Measurements from ENCODE around the gene HSD17B1. TPM values are rescaled to one million over a fixed set of nuclear protein-coding genes. Genes with fewer than 3 reads are reported as not detected.

The HSD17B1 gene
- total and polyA plus RNA-seq, 2 donors (not counting 3 experiments of a cell fraction or from before 2014, with no cell fraction given): 0.22 to 1.0 TPM

- H3K4me1 ChIP-seq (ENCODE audit: control insufficient read depth, extremely low read depth, insufficient read depth, low read length): peaks cover 16% of the 10 kb centered on the region
- BruUV-seq (replicated peaks): TSS peak; percentile 3
- no peaks in the 10 kb centered on the region for H3K27me3 ChIP-seq (ENCODE audit: control insufficient read depth in 2 of 2, insufficient read depth in 2 of 2, low read length in 2 of 2)
- no peaks in the 10 kb centered on the region for H4K20me1 ChIP-seq (replicated peaks; ENCODE audit: control insufficient read depth, extremely low read depth, insufficient read depth, low read length)
- no peak for TF ChIP-seq MAX (IDR thresholded peaks at IDR 0.05; ENCODE audit: insufficient read depth, insufficient read length)
- no peak for TF ChIP-seq POLR2A (IDR thresholded peaks at IDR 0.05; ENCODE audit: low read depth, low read length)
- TF ChIP-seq MYC (IDR thresholded peaks at IDR 0.05; ENCODE audit: low read depth, low read length): no peak
- no peak for TF ChIP-seq FOS (IDR thresholded peaks at IDR 0.05; ENCODE audit: borderline replicate concordance, insufficient read depth, low read length)
- no peak overlapping the region for H2AFZ ChIP-seq (ENCODE audit: low read depth, low read length)
- H3K9me3 ChIP-seq (replicated peaks; ENCODE audit: control insufficient read depth, insufficient read depth, low read length): no peaks in the 10 kb centered on the region
- dilution Hi-C loops (cut with MboI; ENCODE audit: extremely low pct_ligation_motif_present, low sequenced_read_pairs): no loop called here
- H3K9ac ChIP-seq (replicated peaks; ENCODE audit: extremely low read depth, insufficient read depth, low read length): no peak overlapping the region
- H3K4me2 ChIP-seq (ENCODE audit: insufficient read depth, low read length): no peak overlapping the region
- intact Hi-C loops (cut with micrococcal nuclease): no loop called here
- DNase-seq (ENCODE audit: low read depth, low spot score) (no peak), FAIRE-seq (no peak)
- H3K36me3 ChIP-seq (ENCODE audit: control insufficient read depth in 2 of 2, extremely low read depth in 1 of 2, insufficient read depth in 2 of 2, low read length in 2 of 2): peaks cover 26 to 39% of the 10 kb centered on the region in 2 experiments
- peaks cover 24% of the 10 kb centered on the region for H3K79me2 ChIP-seq (ENCODE audit: control insufficient read depth, insufficient read depth, low read length)
- CTCF ChIA-PET: no interaction called here
- H3K27ac ChIP-seq (ENCODE audit: insufficient read depth, low read depth, low read length): no peak overlapping the region
- no peaks in the 10 kb centered on the region for H3K9me1 ChIP-seq (replicated peaks; ENCODE audit: control insufficient read depth, extremely low read depth, insufficient read depth, low read length)
- no peak overlapping the region for H3K4me3 ChIP-seq (replicated peaks in 1 of 3; ENCODE audit: insufficient read depth in 1 of 3, low read depth in 1 of 3, low read length in 3 of 3)
- POLR2A ChIA-PET: interaction anchor here (0.5 kb wide), 1 partner anchor 1008 kb away, joined by 3 read pairs; no protein-coding TSS in a partner anchor
These were observed 18.9 kb downstream of the HSD17B1 start for GRCh38 chr17:42571435-42572225.

DNA sequence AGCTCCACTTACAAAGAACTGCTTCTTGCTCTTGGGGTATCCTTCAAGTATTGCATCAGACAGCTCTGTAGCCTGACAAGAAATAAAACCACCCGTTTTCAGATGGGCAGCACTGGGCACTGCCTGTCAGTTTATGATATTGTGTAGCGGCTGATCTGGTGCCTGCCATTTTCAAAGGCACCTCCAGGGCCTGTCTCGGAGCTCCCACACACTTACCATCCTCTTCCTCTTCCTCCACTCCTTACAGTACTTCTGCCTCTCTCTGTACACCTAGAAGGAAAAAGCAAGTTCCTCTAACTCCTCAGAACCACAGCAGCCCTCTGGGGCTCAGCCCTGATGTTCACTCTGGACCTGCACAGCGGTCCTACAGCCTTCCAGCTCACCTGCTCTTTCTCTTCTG is 20.4 kb downstream of the HSD17B1 start:
- Histone ChIP-seq H3K4me1 (ENCODE audit: control insufficient read depth, extremely low read depth, insufficient read depth, low read length) (peaks cover 18% of the 10 kb centered on the region), H3K36me3 (ENCODE audit: control insufficient read depth in 2 of 2, extremely low read depth in 1 of 2, insufficient read depth in 2 of 2, low read length in 2 of 2) (peaks cover 26 to 39% of the 10 kb centered on the region in 2 experiments), H3K27me3 (ENCODE audit: control insufficient read depth in 2 of 2, insufficient read depth in 2 of 2, low read length in 2 of 2) (no peaks in the 10 kb centered on the region), H3K79me2 (ENCODE audit: control insufficient read depth, insufficient read depth, low read length) (peaks cover 24% of the 10 kb centered on the region), H3K27ac (ENCODE audit: insufficient read depth, low read depth, low read length) (no peak overlapping the region), H3K4me2 (ENCODE audit: insufficient read depth, low read length) (no peak overlapping the region), H4K20me1 (replicated peaks; ENCODE audit: control insufficient read depth, extremely low read depth, insufficient read depth, low read length) (no peaks in the 10 kb centered on the region), H3K4me3 (replicated peaks in 1 of 3; ENCODE audit: insufficient read depth in 1 of 3, low read depth in 1 of 3, low read length in 3 of 3) (no peak overlapping the region), H2AFZ (ENCODE audit: low read depth, low read length) (no peak overlapping the region), H3K9ac (replicated peaks; ENCODE audit: extremely low read depth, insufficient read depth, low read length) (no peak overlapping the region), H3K9me1 (replicated peaks; ENCODE audit: control insufficient read depth, extremely low read depth, insufficient read depth, low read length) (no peaks in the 10 kb centered on the region), H3K9me3 (replicated peaks; ENCODE audit: control insufficient read depth, insufficient read depth, low read length) (no peaks in the 10 kb centered on the region)
- intact Hi-C loops (cut with micrococcal nuclease): no loop called here
- no peak for TF ChIP-seq POLR2A (IDR thresholded peaks at IDR 0.05; ENCODE audit: low read depth, low read length)
- no peak for TF ChIP-seq JUN (IDR thresholded peaks at IDR 0.05; ENCODE audit: borderline replicate concordance, insufficient read depth, insufficient read length, low read depth)
- TF ChIP-seq MYC (IDR thresholded peaks at IDR 0.05; ENCODE audit: low read depth, low read length): no peak
- no peak for TF ChIP-seq FOS (IDR thresholded peaks at IDR 0.05; ENCODE audit: borderline replicate concordance, insufficient read depth, low read length)
- TF ChIP-seq EZH2 (IDR thresholded peaks at IDR 0.05; ENCODE audit: borderline replicate concordance, low read depth, low read length, severe bottlenecking): no peak
- no peak for TF ChIP-seq GATA2 (IDR thresholded peaks at IDR 0.05; ENCODE audit: insufficient read depth, insufficient read length, low read depth, low read length)
- TF ChIP-seq POLR2AphosphoS5 (IDR thresholded peaks at IDR 0.05; ENCODE audit: insufficient read depth, low read depth, low read length): no peak
- no peak for TF ChIP-seq MAX (IDR thresholded peaks at IDR 0.05; ENCODE audit: insufficient read depth, insufficient read length)
- TF ChIP-seq, protein P1, sequence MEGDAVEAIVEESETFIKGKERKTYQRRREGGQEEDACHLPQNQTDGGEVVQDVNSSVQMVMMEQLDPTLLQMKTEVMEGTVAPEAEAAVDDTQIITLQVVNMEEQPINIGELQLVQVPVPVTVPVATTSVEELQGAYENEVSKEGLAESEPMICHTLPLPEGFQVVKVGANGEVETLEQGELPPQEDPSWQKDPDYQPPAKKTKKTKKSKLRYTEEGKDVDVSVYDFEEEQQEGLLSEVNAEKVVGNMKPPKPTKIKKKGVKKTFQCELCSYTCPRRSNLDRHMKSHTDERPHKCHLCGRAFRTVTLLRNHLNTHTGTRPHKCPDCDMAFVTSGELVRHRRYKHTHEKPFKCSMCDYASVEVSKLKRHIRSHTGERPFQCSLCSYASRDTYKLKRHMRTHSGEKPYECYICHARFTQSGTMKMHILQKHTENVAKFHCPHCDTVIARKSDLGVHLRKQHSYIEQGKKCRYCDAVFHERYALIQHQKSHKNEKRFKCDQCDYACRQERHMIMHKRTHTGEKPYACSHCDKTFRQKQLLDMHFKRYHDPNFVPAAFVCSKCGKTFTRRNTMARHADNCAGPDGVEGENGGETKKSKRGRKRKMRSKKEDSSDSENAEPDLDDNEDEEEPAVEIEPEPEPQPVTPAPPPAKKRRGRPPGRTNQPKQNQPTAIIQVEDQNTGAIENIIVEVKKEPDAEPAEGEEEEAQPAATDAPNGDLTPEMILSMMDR (IDR thresholded peaks at IDR 0.05; ENCODE audit: extremely low read depth in 1 of 2, insufficient read depth in 1 of 2, low read depth in 1 of 2, low read length in 2 of 2): no peak
- BruUV-seq (replicated peaks): no TSS peak
- dilution Hi-C loops (cut with MboI; ENCODE audit: extremely low pct_ligation_motif_present, low sequenced_read_pairs): no loop called here
- ChIA-PET POLR2A (no interaction called here), CTCF (interaction anchor here (1.4 kb wide), 1 partner anchor 111 kb away, joined by 3 read pairs; no protein-coding TSS in a partner anchor)
- no peak for DNase-seq (ENCODE audit: low read depth, low spot score)
- no peak for FAIRE-seq
